Gastroesophageal sphincter (tissue), 3 donors: ENCODE measurements around the gene PTPRD.

Experiments
- POLR2A ChIP-seq, 2 donors: fragments of 450-650 bp; IDR thresholded peaks; one replicate each; pipeline ENCODE4 v1.6.1; 2017; ENCODE audit warnings: antibody characterized with exemption in 2 of 2, mild to moderate bottlenecking in 2 of 2, moderate library complexity in 1 of 2
- POLR2AphosphoS5 ChIP-seq: sonication (generic); formaldehyde crosslinking; IDR thresholded peaks from one replicate; pipeline ENCODE4 v1.6.1; 2017; ENCODE audit warnings: antibody characterized with exemption
- TF ChIP-seq, protein P1 (sequence below), 4 experiments: fragments of 200-600 bp in 2 of 4; fragments of 450-650 bp in 2 of 4; sonication (generic) in 1 of 4; IDR thresholded peaks; one replicate each; pipeline ENCODE4 v1.5.1; 2017 to 2019; ENCODE audit warnings: antibody characterized with exemption in 4 of 4, mild to moderate bottlenecking in 2 of 4, moderate library complexity in 2 of 4

DNA sequence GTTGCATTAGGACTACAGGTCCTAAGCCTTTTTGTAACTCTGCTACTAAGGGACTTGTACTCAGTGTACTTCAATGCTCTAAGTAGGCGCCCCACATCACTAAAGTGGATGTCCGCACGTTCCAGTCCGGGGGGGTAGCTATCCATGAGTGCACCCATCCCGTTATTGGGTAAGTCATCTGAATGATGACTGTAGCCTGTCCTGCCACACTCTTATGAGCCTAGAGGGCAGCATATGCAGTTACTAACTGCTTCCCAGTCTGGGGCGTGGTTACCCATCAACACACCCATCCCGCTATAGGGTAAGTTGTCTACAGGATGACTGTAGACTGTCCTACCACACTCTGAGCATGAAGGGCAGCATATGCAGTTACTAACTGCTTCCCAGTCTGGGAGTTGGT is 1053.9 kb downstream of the PTPRD start:
- TF ChIP-seq, protein P1, sequence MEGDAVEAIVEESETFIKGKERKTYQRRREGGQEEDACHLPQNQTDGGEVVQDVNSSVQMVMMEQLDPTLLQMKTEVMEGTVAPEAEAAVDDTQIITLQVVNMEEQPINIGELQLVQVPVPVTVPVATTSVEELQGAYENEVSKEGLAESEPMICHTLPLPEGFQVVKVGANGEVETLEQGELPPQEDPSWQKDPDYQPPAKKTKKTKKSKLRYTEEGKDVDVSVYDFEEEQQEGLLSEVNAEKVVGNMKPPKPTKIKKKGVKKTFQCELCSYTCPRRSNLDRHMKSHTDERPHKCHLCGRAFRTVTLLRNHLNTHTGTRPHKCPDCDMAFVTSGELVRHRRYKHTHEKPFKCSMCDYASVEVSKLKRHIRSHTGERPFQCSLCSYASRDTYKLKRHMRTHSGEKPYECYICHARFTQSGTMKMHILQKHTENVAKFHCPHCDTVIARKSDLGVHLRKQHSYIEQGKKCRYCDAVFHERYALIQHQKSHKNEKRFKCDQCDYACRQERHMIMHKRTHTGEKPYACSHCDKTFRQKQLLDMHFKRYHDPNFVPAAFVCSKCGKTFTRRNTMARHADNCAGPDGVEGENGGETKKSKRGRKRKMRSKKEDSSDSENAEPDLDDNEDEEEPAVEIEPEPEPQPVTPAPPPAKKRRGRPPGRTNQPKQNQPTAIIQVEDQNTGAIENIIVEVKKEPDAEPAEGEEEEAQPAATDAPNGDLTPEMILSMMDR (IDR thresholded peaks at IDR 0.05), result no peak
- no peak for TF ChIP-seq POLR2AphosphoS5
- TF ChIP-seq POLR2A (IDR thresholded peaks at IDR 0.05), result no peak
